Hematopoietic multipotent progenitor cell treated with erythropoietin and hydrocortisone succinate and interleukin-3 and kit ligand, for 15 days (in vitro differentiated cells): ENCODE measurements around the gene RFTN1.

Experiments used
- DNase-seq: peaks from one replicate; pipeline ENCODE4 v3.0.0-alpha.2; 2015; ENCODE audit warnings: low spot score

Gene RFTN1

GRCh38 chr3:16357186-16358121 lies 156.0 kb downstream of the RFTN1 start:
- DNase-seq: no peak

GRCh38 chr3:16355828-16356227 lies 157.7 kb downstream of the RFTN1 start:
- DNase-seq: no peak

GRCh38 chr3:16354291-16354690 lies 159.2 kb downstream of the RFTN1 start:
- DNase-seq: no peak

GRCh38 chr3:16352428-16352827 lies 161.1 kb downstream of the RFTN1 start:
- DNase-seq: no peak

GRCh38 chr3:16350597-16351318 lies 162.7 kb downstream of the RFTN1 start:
- no peak for DNase-seq

GRCh38 chr3:16349986-16350596 lies 163.4 kb downstream of the RFTN1 start:
- no peak for DNase-seq

GRCh38 chr3:16347548-16347947 lies 166.0 kb downstream of the RFTN1 start:
- no peak for DNase-seq

- DNase-seq: no peak
Measured at GRCh38 chr3:16346413-16347081, 167.0 kb downstream of the RFTN1 start.

GRCh38 chr3:16343101-16343500 lies 170.4 kb downstream of the RFTN1 start:
- no peak for DNase-seq

GRCh38 chr3:16338999-16339398 lies 174.5 kb downstream of the RFTN1 start:
- DNase-seq: peak; percentile 66

GRCh38 chr3:16337856-16338540 lies 175.5 kb downstream of the RFTN1 start:
- DNase-seq: peak; percentile 87

GRCh38 chr3:16336825-16337224 lies 176.7 kb downstream of the RFTN1 start:
- no peak for DNase-seq

GRCh38 chr3:16335772-16336645 lies 177.5 kb downstream of the RFTN1 start:
- no peak for DNase-seq

GRCh38 chr3:16335333-16335732 lies 178.2 kb downstream of the RFTN1 start:
- DNase-seq: no peak

- no peak for DNase-seq
Measured at GRCh38 chr3:16334909-16335308, 178.6 kb downstream of the RFTN1 start.

- DNase-seq: no peak
Measured at GRCh38 chr3:16332904-16333426, 180.5 kb downstream of the RFTN1 start.

- no peak for DNase-seq
Measured at GRCh38 chr3:16331319-16331883, 182.1 kb downstream of the RFTN1 start.

- no peak for DNase-seq
Measured at GRCh38 chr3:16330351-16330750, 183.1 kb downstream of the RFTN1 start.

GRCh38 chr3:16329826-16330129 lies 183.7 kb downstream of the RFTN1 start:
- no peak for DNase-seq
